ENCODE data around the gene RNF208.
A peak's percentile ranks its signal among the peaks of the same experiment; 100 is the strongest.

RNF208 gene

GRCh38 chr9:137230705-137231371 is 8.8 kb upstream of the RNF208 start, which contains the start of gene SLC34A3:
SLC34A3 (plus strand) TSS chr9:137230901; CDS start chr9:137231703, 802 bp downstream.
- H3K9ac ChIP-seq (ENCODE audit: insufficient read length, low read depth), result peak within 1 kb of the TSS; percentile 36
- no peak for TF ChIP-seq ZNF274 (IDR thresholded peaks at IDR 0.05; ENCODE audit: low read depth, low read length)
- TF ChIP-seq YY1 (IDR thresholded peaks at IDR 0.05; ENCODE audit: insufficient read depth, insufficient read length), result no peak
- no peak for TF ChIP-seq SUZ12 (IDR thresholded peaks at IDR 0.05; ENCODE audit: extremely low read depth, insufficient read depth, insufficient read length)
- H3K4me3 ChIP-seq (ENCODE audit: insufficient read length, low read depth), result no peak within 1 kb of the TSS
- peaks cover 3% of the 10 kb centered on the region for H3K36me3 ChIP-seq (ENCODE audit: insufficient read depth, insufficient read length, low read length)
- no peaks in the 10 kb centered on the region for H3K9me3 ChIP-seq (ENCODE audit: insufficient read depth, low read length)
- H3K4me1 ChIP-seq (ENCODE audit: insufficient read depth, insufficient read length), result peaks cover 45% of the 10 kb centered on the region
- no peaks in the 10 kb centered on the region for H3K27me3 ChIP-seq (ENCODE audit: insufficient read depth, insufficient read length)
- no peak for DNase-seq (ENCODE audit: low read depth, low spot score)

GRCh38 chr9:137229903-137230704 is 8.1 kb upstream of the RNF208 start:
- TF ChIP-seq SUZ12 (IDR thresholded peaks at IDR 0.05; ENCODE audit: extremely low read depth, insufficient read depth, insufficient read length) (no peak), ZNF274 (IDR thresholded peaks at IDR 0.05; ENCODE audit: low read depth, low read length) (no peak), YY1 (IDR thresholded peaks at IDR 0.05; ENCODE audit: insufficient read depth, insufficient read length) (no peak)
- Histone ChIP-seq H3K4me3 (ENCODE audit: insufficient read length, low read depth) (no peak overlapping the region), H3K36me3 (ENCODE audit: insufficient read depth, insufficient read length, low read length) (no peaks in the 10 kb centered on the region), H3K27me3 (ENCODE audit: insufficient read depth, insufficient read length) (no peaks in the 10 kb centered on the region), H3K9ac (ENCODE audit: insufficient read length, low read depth) (peak overlapping the region; percentile 36), H3K9me3 (ENCODE audit: insufficient read depth, low read length) (no peaks in the 10 kb centered on the region), H3K4me1 (ENCODE audit: insufficient read depth, insufficient read length) (peaks cover 41% of the 10 kb centered on the region)
- no peak for DNase-seq (ENCODE audit: low read depth, low spot score)

GRCh38 chr9:137228968-137229896 is 7.2 kb upstream of the RNF208 start:
- Histone ChIP-seq H3K36me3 (ENCODE audit: insufficient read depth, insufficient read length, low read length) (no peaks in the 10 kb centered on the region), H3K4me3 (ENCODE audit: insufficient read length, low read depth) (no peak overlapping the region), H3K4me1 (ENCODE audit: insufficient read depth, insufficient read length) (peaks cover 41% of the 10 kb centered on the region), H3K9me3 (ENCODE audit: insufficient read depth, low read length) (no peaks in the 10 kb centered on the region), H3K9ac (ENCODE audit: insufficient read length, low read depth) (peak overlapping the region; percentile 33), H3K27me3 (ENCODE audit: insufficient read depth, insufficient read length) (no peaks in the 10 kb centered on the region)
- TF ChIP-seq YY1 (IDR thresholded peaks at IDR 0.05; ENCODE audit: insufficient read depth, insufficient read length) (no peak), SUZ12 (IDR thresholded peaks at IDR 0.05; ENCODE audit: extremely low read depth, insufficient read depth, insufficient read length) (no peak), ZNF274 (IDR thresholded peaks at IDR 0.05; ENCODE audit: low read depth, low read length) (no peak)
- no peak for DNase-seq (ENCODE audit: low read depth, low spot score)

GRCh38 chr9:137228506-137228967 is 6.5 kb upstream of the RNF208 start:
- H3K27me3 ChIP-seq (ENCODE audit: insufficient read depth, insufficient read length), result no peaks in the 10 kb centered on the region
- H3K4me3 ChIP-seq (ENCODE audit: insufficient read length, low read depth), result no peak overlapping the region
- H3K4me1 ChIP-seq (ENCODE audit: insufficient read depth, insufficient read length), result peaks cover 38% of the 10 kb centered on the region

GRCh38 chr9:137227853-137228505 is 5.9 kb upstream of the RNF208 start:
- Histone ChIP-seq H3K4me3 (ENCODE audit: insufficient read length, low read depth) (no peak overlapping the region), H3K27me3 (ENCODE audit: insufficient read depth, insufficient read length) (peaks cover 2% of the 10 kb centered on the region), H3K9ac (ENCODE audit: insufficient read length, low read depth) (peak overlapping the region; percentile 56), H3K36me3 (ENCODE audit: insufficient read depth, insufficient read length, low read length) (no peaks in the 10 kb centered on the region), H3K4me1 (ENCODE audit: insufficient read depth, insufficient read length) (peaks cover 35% of the 10 kb centered on the region), H3K9me3 (ENCODE audit: insufficient read depth, low read length) (no peaks in the 10 kb centered on the region)
- DNase-seq (ENCODE audit: low read depth, low spot score), result no peak
- TF ChIP-seq ZNF274 (IDR thresholded peaks at IDR 0.05; ENCODE audit: low read depth, low read length) (no peak), YY1 (IDR thresholded peaks at IDR 0.05; ENCODE audit: insufficient read depth, insufficient read length) (no peak), SUZ12 (IDR thresholded peaks at IDR 0.05; ENCODE audit: extremely low read depth, insufficient read depth, insufficient read length) (no peak)

More at GRCh38 chr9:137228506-137228967, 6.5 kb upstream of the RNF208 start:
- Histone ChIP-seq H3K36me3 (ENCODE audit: insufficient read depth, insufficient read length, low read length) (no peaks in the 10 kb centered on the region), H3K9me3 (ENCODE audit: insufficient read depth, low read length) (no peaks in the 10 kb centered on the region), H3K9ac (ENCODE audit: insufficient read length, low read depth) (peak overlapping the region; percentile 56)
- TF ChIP-seq SUZ12 (IDR thresholded peaks at IDR 0.05; ENCODE audit: extremely low read depth, insufficient read depth, insufficient read length), result no peak
- no peak for DNase-seq (ENCODE audit: low read depth, low spot score)

- Histone ChIP-seq H3K27me3 (ENCODE audit: insufficient read depth, insufficient read length) (peaks cover 9% of the 10 kb centered on the region), H3K9me3 (ENCODE audit: insufficient read depth, low read length) (no peaks in the 10 kb centered on the region), H3K36me3 (ENCODE audit: insufficient read depth, insufficient read length, low read length) (no peaks in the 10 kb centered on the region), H3K9ac (ENCODE audit: insufficient read length, low read depth) (peak within 1 kb of the TSS; percentile 65), H3K4me3 (ENCODE audit: insufficient read length, low read depth) (no peak within 1 kb of the TSS), H3K4me1 (ENCODE audit: insufficient read depth, insufficient read length) (peaks cover 40% of the 10 kb centered on the region)
- TF ChIP-seq SUZ12 (IDR thresholded peaks at IDR 0.05; ENCODE audit: extremely low read depth, insufficient read depth, insufficient read length) (no peak), YY1 (IDR thresholded peaks at IDR 0.05; ENCODE audit: insufficient read depth, insufficient read length) (no peak), ZNF274 (IDR thresholded peaks at IDR 0.05; ENCODE audit: low read depth, low read length) (no peak)
- DNase-seq (ENCODE audit: low read depth, low spot score), result peak; percentile 59
Observed at GRCh38 chr9:137227054-137227852, 5.2 kb upstream of the RNF208 start, which contains the start of gene RNF224. RNF224 (plus strand) TSS chr9:137227502; CDS start chr9:137228336, 834 bp downstream.

All from NT2/D1 (cell line).